ENCODE measurements around the gene C13orf42. TPM values are rescaled to one million over a fixed set of nuclear protein-coding genes. Genes with fewer than 3 reads are reported as not detected.

Gene C13orf42
- total RNA-seq, 1 experiment from 2014 or later = not detected

DNA sequence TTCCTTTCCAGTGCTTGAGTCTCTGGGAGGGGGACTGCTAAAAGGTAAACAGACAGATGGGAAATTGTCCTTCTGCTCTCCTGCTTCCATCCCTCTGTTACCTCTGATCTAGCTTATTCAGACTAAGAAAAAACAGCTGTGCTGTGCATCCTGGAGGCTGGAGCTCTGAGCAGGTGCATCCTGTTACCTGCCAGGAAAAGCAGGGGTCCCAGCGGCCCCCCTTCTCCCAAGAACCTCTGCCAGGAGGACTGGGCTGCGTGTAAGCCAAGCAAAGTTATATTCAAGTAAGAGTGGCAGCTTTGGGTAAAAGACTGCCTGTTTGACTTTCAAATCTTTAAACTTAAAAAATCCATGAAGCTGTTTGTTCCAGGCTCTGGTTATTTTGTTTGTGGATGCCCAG lies 75.1 kb downstream of the C13orf42 start:
- CTCF ChIA-PET = no interaction called here
- Mint-ChIP-seq H3K4me3 (ENCODE audit: low read depth, unreplicated experiment) (no peak overlapping the region), H3K9me3 (ENCODE audit: low read depth, unreplicated experiment) (no peaks in the 10 kb centered on the region), H3K36me3 (ENCODE audit: insufficient read depth, unreplicated experiment) (no peaks in the 10 kb centered on the region), H3K27ac (ENCODE audit: unreplicated experiment) (no peak overlapping the region), H3K4me1 (ENCODE audit: low read depth, unreplicated experiment) (no peaks in the 10 kb centered on the region), H3K27me3 (ENCODE audit: unreplicated experiment) (no peaks in the 10 kb centered on the region)
- BruUV-seq (replicated peaks) = no TSS peak
- no peak for TF ChIP-seq CTCF (IDR thresholded peaks at IDR 0.05; ENCODE audit: unreplicated experiment)
- intact Hi-C loops (cut with micrococcal nuclease; ENCODE audit: unreplicated experiment) = no loop called here
- DNase-seq = no peak

DNA sequence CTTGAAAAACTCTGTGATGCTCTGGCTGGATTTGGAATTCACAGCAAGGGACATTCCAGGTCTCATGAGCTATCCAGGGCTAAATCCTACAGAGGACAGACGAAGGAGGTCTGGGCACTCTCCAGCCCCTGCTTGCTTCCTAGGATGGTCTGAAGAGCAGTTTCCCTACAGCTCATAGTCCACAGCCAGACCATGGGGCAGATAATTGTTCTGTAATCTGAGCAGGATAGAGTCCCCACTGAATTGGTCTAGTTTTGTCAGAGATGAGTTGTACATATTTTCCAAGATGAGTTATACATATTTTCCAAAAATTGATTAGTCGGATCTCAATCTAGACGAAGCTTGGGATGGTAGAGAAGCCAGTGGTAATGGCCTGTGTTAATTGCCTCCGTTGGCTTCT lies 75.6 kb downstream of the C13orf42 start:
- Mint-ChIP-seq H3K4me1 (ENCODE audit: low read depth, unreplicated experiment) (no peaks in the 10 kb centered on the region), H3K36me3 (ENCODE audit: insufficient read depth, unreplicated experiment) (no peaks in the 10 kb centered on the region), H3K27ac (ENCODE audit: unreplicated experiment) (no peak overlapping the region), H3K9me3 (ENCODE audit: low read depth, unreplicated experiment) (no peaks in the 10 kb centered on the region), H3K4me3 (ENCODE audit: low read depth, unreplicated experiment) (no peak overlapping the region), H3K27me3 (ENCODE audit: unreplicated experiment) (no peaks in the 10 kb centered on the region)
- BruUV-seq (replicated peaks) = no TSS peak
- no peak for TF ChIP-seq CTCF (IDR thresholded peaks at IDR 0.05; ENCODE audit: unreplicated experiment)
- intact Hi-C loops (cut with micrococcal nuclease; ENCODE audit: unreplicated experiment) = no loop called here
- CTCF ChIA-PET = no interaction called here
- no peak for DNase-seq

DNA sequence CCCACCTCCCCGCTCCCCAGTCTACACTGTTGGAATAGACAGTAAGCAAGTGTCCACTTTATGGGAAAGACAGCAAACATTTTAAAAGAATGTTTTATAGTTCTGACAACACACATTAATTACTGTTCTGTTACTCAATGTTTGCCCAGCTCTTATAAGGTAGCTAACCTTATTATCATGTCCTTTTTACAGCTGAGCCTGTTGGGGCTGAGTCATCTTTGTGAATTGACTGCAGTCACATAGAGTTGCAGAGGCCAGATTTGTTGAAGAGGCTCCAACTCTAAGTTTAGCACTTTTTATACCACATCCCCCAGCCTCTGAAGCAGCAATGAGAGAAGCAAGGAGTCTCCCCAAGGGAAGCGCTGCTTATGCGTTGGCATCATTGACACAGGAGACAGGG lies 76.2 kb downstream of the C13orf42 start:
- no peak for TF ChIP-seq CTCF (IDR thresholded peaks at IDR 0.05; ENCODE audit: unreplicated experiment)
- no TSS peak for BruUV-seq (replicated peaks)
- DNase-seq = no peak
- H3K4me3 Mint-ChIP-seq (ENCODE audit: low read depth, unreplicated experiment) = no peak overlapping the region
- CTCF ChIA-PET = no interaction called here
- no peaks in the 10 kb centered on the region for H3K27me3 Mint-ChIP-seq (ENCODE audit: unreplicated experiment)
- intact Hi-C loops (cut with micrococcal nuclease; ENCODE audit: unreplicated experiment) = no loop called here
- H3K4me1 Mint-ChIP-seq (ENCODE audit: low read depth, unreplicated experiment) = no peaks in the 10 kb centered on the region
- H3K9me3 Mint-ChIP-seq (ENCODE audit: low read depth, unreplicated experiment) = no peaks in the 10 kb centered on the region
- H3K36me3 Mint-ChIP-seq (ENCODE audit: insufficient read depth, unreplicated experiment) = no peaks in the 10 kb centered on the region
- H3K27ac Mint-ChIP-seq (ENCODE audit: unreplicated experiment) = no peak overlapping the region

DNA sequence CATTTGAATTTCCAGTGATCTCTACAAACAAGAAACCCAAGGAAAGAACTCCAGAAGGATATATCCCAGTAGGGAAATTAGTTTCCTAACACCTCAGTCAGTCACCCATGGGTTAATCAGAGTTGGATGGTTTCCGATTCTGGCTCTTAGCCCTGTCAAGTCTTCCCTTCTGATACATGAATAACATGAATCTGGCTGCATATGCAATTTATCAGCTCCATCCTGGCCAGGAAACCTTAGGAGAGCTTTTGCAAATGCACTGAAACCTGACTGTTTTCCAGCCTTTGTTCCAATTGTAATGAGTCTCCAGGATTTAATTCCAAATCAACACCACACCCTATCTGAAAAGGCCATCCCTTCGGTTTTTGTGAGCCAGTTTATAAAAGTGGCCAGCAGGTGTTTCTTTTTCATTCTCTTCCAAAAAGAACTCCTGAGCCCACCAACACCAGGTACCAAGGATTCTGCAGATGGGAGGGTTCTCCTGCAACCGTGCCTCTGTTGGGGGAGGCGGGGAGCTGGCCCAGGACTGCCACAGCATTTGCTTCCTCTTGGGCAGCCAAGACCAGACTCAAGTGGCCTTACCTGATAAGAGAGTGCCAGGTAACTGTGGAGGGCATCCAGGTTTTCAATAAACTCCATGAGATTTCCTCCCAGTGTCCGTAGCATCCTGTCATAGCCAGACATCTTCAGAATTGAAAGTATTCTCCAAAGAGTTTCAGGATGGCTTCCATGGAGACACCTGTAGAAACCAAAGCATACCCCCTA lies 77.5 kb downstream of the C13orf42 start:
- H3K36me3 Mint-ChIP-seq (ENCODE audit: insufficient read depth, unreplicated experiment) = no peaks in the 10 kb centered on the region
- no peaks in the 10 kb centered on the region for H3K27me3 Mint-ChIP-seq (ENCODE audit: unreplicated experiment)
- BruUV-seq (replicated peaks) = no TSS peak
- H3K4me1 Mint-ChIP-seq (ENCODE audit: low read depth, unreplicated experiment) = no peaks in the 10 kb centered on the region
- no peak overlapping the region for H3K4me3 Mint-ChIP-seq (ENCODE audit: low read depth, unreplicated experiment)
- H3K9me3 Mint-ChIP-seq (ENCODE audit: low read depth, unreplicated experiment) = no peaks in the 10 kb centered on the region
- intact Hi-C loops (cut with micrococcal nuclease; ENCODE audit: unreplicated experiment) = no loop called here
- no peak for TF ChIP-seq CTCF (IDR thresholded peaks at IDR 0.05; ENCODE audit: unreplicated experiment)
- H3K27ac Mint-ChIP-seq (ENCODE audit: unreplicated experiment) = no peak overlapping the region
- DNase-seq = no peak
- CTCF ChIA-PET = no interaction called here

All from Calu3 (cell line).